Central memory CD4-positive, alpha-beta T cell (primary cell): ENCODE data around the gene SLC26A3.

Experiments used
- DNase-seq: peaks from one replicate; pipeline ENCODE4 v3.0.0; 2022

The SLC26A3 gene

DNA sequence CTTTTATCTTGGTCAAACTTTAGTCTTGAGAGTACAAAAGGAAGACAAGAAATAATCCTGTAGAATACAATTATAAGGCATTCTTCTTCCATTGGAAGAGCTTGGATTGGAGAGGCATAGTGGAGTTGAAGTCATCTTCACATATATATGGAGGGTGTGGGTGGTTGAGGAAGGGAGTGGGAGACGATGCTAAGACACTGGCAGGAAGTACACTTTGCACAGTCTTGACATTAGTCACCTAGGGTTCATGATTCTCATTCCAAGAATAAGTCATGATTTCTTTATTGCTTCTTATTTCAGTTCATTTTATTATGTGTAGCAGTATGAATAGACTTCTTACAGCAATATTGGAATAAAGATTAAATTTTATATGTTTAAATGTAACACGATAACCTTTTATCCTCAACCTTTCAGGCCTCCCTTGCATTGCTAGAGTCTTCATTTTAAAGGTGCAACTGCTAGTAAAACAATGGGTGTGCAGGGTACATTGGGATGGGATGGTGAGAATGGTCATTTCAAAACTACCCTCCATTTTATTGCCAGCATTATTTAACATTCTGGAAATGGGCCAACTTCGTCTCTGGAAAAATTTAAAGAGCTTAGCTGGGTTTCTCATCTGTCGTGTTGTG, 12.3 kb upstream of the SLC26A3 start:
- DNase-seq, result no peak

GRCh38 chr7:107813524-107813923, 10.5 kb upstream of the SLC26A3 start:
- DNase-seq, result no peak

- DNase-seq, result no peak
These were observed 8.9 kb upstream of the SLC26A3 start for GRCh38 chr7:107811934-107812333.

- no peak for DNase-seq
These were observed 7.6 kb upstream of the SLC26A3 start for GRCh38 chr7:107810626-107811025.

- DNase-seq, result no peak
These were observed 6.2 kb upstream of the SLC26A3 start for GRCh38 chr7:107809179-107809578.

DNA sequence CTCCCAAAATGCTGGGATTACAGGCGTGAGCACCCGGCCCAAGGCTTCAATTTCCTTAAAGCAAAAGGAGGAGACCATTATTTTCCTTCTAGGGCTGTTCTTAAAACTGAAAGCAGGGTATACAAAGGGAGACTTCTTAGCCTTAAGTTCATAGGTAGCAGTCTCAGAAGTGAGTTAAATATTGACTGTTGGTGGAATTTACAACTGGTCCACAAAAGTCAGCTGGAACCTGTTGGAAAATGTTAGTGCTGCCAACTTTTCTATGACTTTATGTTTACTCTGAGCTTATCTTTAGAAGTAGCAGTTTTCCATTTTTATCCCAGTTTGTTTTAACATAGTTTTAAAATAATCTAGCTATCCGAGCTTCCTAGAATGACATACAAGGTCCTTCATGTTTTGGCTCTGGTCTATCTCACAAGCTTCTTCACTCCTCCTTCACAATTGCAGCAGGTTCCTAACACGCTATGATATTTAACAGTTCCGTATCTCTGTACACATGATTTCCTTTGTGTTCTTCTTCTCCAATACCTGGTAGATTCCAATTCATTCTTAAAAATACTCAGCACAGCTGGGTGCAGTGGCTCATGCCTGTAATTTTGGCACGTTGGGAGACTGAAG, 3.3 kb downstream of the SLC26A3 start:
- DNase-seq, result no peak

DNA sequence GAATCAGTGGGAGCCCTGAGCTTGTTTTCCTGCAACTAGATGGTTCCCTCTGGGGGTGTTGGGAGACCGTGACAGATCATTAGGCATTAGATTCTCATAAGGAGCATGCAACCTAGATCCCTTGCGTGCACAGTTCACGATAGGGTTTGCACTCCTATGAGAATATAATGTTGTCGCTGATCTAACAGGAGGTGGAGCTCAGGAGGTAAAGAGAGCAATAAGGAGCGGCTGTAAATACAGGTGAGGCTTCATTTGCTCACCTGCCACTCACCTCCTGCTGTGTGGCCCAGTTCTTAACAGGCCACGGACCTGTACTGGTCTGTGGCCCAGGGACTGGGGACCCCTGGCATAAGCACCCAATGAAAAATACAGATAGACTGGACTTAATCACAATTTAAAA, 10.7 kb downstream of the SLC26A3 start:
- DNase-seq, result no peak

DNA sequence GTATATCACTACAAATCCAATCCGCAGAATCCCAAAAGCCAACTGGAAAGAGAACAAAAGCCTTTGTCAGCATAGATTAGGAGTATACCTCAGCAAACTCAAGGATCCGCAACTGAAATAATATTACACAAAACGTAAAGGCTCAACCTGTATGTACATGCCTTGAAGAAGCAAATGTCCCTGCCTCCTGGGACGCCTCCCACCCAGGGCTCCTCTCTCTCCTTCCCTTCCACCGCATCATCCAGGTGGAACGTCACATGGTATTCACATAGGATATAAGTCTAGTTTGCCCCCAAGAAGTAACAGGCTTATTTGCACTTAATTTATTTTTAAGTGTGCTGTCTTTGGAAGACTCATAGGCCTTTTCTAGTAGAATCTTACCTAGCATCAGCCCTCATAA, 13.4 kb downstream of the SLC26A3 start:
- no peak for DNase-seq

DNA sequence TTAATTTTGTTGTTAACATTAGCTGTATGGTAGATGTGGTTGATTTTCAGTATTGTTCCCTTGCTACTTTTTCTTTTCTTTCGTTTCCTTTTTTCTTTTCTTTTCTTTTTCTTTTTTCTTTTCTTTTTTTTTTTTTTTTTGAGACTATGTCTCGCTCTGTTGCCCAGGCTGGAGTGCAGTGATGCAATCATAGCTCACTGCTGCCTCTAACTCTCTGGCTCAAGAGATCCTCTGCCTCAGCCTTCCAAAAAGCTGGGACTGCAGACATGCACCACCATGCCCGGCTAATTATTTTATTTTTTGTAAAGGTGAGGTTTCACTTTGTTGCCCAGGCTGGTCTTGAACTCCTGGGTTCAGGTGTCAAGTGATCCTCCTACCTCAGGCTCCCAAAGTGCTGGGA, 14.4 kb downstream of the SLC26A3 start:
- DNase-seq, result no peak

DNA sequence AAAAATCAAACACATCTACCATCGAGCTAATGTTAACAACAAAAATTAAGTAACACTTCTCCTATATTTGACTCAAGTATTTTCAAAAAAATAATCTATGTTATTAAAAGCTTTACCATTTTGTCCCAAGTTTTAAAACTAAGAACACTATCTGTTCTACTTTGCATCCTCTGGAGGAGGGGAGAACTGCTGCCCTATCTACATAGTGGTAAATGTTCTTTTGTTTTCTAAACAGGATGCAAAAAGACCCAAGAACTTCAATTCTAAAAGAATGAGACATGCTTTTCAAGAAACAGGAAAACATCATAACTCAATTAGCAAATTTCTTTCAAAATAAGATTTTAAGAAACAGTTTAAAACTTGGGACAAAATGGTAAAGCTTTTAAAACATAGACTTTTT, 14.8 kb downstream of the SLC26A3 start:
- DNase-seq, result no peak

- DNase-seq, result no peak
These were observed 17.1 kb downstream of the SLC26A3 start for GRCh38 chr7:107785926-107786325.

DNA sequence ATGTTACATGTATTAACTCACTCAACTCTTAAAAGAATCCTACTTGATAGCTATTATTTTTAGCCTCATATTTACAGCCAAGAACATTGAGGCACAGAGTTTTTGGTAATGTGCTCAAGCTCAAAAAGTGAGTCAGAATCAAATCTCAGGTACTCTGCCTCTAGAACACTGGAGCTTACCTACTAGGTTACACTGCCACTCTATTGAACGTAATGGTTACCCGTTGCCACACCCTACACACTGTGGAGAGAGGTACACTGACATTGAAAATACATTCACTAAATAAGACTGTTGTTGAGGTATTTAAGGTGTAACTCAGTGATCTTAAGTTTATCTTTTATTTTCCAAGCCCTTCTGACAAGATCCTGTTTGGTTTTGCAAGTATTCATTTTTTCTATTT, 17.9 kb downstream of the SLC26A3 start:
- DNase-seq, result no peak

- no peak for DNase-seq
These were observed 19.4 kb downstream of the SLC26A3 start for GRCh38 chr7:107783648-107784047.

GRCh38 chr7:107782374-107782773, 20.6 kb downstream of the SLC26A3 start:
- DNase-seq, result no peak

DNA sequence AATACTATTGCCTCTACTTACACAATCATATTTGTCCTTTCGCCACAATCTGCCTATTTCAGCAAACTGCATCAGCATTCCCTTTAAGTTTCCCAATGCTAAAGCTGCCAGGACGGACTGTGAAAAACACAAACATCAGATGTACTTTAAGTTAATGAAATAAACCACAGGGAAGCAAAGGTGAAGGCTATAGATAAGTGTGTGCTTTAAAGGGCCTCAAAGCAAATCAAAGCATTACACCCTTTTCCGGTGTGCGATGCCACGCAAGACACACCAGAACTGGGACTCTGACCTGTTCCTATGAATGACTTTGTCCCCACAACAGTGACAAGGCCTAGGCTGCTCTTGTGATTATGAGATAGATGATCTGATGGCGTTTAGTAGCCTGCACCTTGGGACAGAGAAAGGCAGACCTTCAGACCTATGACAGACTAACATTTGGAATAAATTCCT, 23.4 kb downstream of the SLC26A3 start:
- no peak for DNase-seq

DNA sequence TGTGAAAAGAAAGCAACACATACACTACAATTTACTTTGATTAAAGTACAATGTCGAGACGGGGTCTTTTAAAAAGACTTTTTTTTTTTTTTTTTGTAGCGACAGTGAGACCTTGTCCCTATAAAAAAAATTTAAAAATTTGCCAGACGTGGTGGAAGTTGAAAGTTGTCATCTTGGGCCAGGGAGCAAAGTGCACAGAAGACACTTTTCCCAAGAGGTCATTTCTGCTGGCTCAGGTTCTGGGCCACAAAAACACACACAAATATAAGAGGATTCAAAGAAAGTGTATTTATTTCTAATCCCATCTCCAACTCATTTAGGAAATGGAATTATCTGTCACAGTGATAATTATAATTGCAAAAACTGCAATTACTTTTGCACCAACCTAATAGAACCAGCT, 24.7 kb downstream of the SLC26A3 start:
- no peak for DNase-seq

DNA sequence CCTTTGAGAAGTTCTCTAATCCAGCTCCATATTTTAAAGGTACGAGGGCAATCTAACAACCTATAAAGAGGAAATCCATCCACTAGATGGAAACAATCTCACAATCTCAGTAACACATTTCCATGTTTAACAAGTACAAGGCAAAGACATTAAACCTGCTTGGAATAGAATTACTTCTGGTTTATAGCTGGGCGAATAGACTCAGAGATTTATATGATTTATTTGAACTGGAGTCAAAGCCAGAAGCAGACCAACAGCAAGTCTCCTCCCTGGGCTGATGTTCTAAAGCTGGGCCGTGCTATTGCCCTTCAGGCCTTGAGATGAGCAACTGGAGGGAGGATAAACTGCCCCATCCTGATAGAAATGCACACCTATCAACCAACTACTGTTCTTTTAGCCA, 25.3 kb downstream of the SLC26A3 start:
- DNase-seq, result no peak

GRCh38 chr7:107773027-107773426, 30.0 kb downstream of the SLC26A3 start:
- no peak for DNase-seq

- DNase-seq, result no peak
These were observed 34.8 kb downstream of the SLC26A3 start for GRCh38 chr7:107768263-107768662.

GRCh38 chr7:107767391-107767790, 35.6 kb downstream of the SLC26A3 start:
- no peak for DNase-seq

DNA sequence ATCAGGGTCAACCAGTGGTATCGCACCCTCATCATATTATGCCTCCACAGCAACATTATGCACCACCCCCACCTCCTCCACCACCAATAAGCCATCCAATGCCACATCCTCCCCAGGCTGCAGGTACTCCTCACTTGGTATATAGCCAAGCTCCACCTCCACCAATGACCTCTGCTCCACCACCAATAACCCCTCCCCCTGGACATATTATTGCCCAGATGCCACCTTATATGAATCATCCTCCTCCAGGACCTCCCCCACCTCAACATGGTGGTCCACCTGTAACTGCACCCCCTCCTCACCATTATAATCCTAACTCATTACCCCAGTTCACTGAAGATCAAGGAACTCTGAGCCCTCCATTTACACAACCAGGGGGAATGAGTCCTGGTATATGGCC, 44.4 kb downstream of the SLC26A3 start:
- DNase-seq, result no peak

GRCh38 chr7:107754642-107755041, 48.4 kb downstream of the SLC26A3 start:
- no peak for DNase-seq

- no peak for DNase-seq
These were observed 51.9 kb downstream of the SLC26A3 start for GRCh38 chr7:107751113-107751512.

DNA sequence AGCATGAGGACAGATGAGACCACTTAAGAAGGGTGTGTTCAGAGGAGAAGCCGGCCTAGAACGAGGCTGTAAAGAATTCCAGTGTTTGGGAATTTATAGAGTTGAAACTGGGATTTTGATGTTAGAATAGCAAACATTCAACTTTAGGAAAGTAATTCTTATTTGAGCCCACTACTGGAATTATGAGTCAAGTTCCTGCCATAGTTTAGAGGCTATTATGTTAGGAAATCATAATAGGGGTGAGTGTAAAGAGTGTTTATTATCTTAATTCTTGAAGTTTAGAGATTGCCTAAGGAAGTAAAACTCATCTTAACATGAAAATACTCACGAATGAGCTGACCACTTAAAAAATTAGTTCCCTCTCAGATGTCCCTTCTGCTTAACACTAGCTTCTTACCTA, 57.0 kb downstream of the SLC26A3 start:
- no peak for DNase-seq

DNA sequence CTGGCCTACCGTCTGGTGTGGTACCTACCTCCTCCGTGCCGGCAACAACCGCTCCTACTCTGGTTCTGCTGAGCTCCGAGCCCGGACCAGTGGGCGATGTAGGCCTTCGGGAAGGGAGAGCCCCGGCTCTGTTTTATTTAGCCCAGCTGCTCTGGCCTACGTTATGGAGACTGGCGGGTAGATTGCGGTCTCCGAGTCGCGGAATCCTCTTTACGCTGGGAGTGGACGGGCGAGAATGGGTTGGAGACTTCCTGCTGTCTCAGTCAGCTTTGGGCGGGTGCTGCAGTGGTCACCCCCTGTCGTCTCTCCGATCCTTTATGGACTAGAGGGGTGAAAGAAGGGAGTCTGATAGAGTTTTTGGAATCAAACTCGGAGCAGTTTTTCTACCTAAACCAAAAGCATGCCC, 58.7 kb downstream of the SLC26A3 start:
- no peak for DNase-seq
